Gastroesophageal sphincter (tissue), 4 donors: Measurements from ENCODE around the gene PPP1R13B. TPM values are rescaled to one million over a fixed set of nuclear protein-coding genes. Genes with fewer than 3 reads are reported as not detected.

Experiments
- ATAC-seq: fragments of 150-250 bp; one replicate; pipeline ENCODE4 v1.9.1; 2016; ENCODE audit warnings: mild to moderate bottlenecking, moderate library complexity
- H3K27ac ChIP-seq, 4 donors: fragments of 200-600 bp; sonication (generic) in 3 of 4; 1 replicate in 3 of 4; 2 replicates in 1 of 4; pipeline ENCODE4 v1.5.1; 2016 to 2019
- H3K27me3 ChIP-seq: fragments of 200-600 bp; sonication (generic); one replicate; pipeline ENCODE4 v1.5.1; 2019
- H3K36me3 ChIP-seq, 2 donors: fragments of 200-600 bp; sonication (generic); one replicate each; pipeline ENCODE4 v1.5.1; 2019; ENCODE audit warnings: control low read depth in 1 of 2
- H3K4me1 ChIP-seq, 3 donors: fragments of 200-600 bp; sonication (generic); 1 replicate in 2 of 3; 2 replicates in 1 of 3; pipeline ENCODE4 v1.5.1; 2016 to 2019; ENCODE audit warnings: control low read depth in 2 of 3
- H3K4me3 ChIP-seq, 2 donors: fragments of 200-600 bp; sonication (generic); one replicate each; pipeline ENCODE4 v1.5.1; 2019; ENCODE audit warnings: mild to moderate bottlenecking in 1 of 2, moderate library complexity in 1 of 2
- H3K9me3 ChIP-seq, 3 donors: fragments of 200-600 bp; sonication (generic); one replicate each; pipeline ENCODE4 v1.5.1; 2017 to 2019; ENCODE audit warnings: control low read depth in 2 of 3
- EP300 ChIP-seq: sonication (generic); formaldehyde crosslinking; IDR thresholded peaks from one replicate; pipeline ENCODE4 v1.6.1; 2017; ENCODE audit warnings: antibody characterized with exemption, mild to moderate bottlenecking
- POLR2A ChIP-seq, 2 donors: fragments of 450-650 bp; IDR thresholded peaks; one replicate each; pipeline ENCODE4 v1.6.1; 2017; ENCODE audit warnings: antibody characterized with exemption in 2 of 2, mild to moderate bottlenecking in 2 of 2, moderate library complexity in 1 of 2
- POLR2AphosphoS5 ChIP-seq: sonication (generic); formaldehyde crosslinking; IDR thresholded peaks from one replicate; pipeline ENCODE4 v1.6.1; 2017; ENCODE audit warnings: antibody characterized with exemption
- WGBS, 2 donors: methylation state at CpG; one replicate each; pipeline ENCODE4 v1.1.5; 2018; ENCODE audit warnings: low coverage in 1 of 2; 5-methylcytosine and 5-hydroxymethylcytosine counted together
- total RNA-seq, 4 donors: library from RNA; depleted of rRNA; stranded (reverse); fragments of >200 nt; gene quantifications; one replicate each; pipeline ENCODE4 v1.1.0, GENCODE V29; 2016
- TF ChIP-seq, protein P1 (sequence below), 4 experiments: fragments of 200-600 bp in 2 of 4; fragments of 450-650 bp in 2 of 4; sonication (generic) in 1 of 4; IDR thresholded peaks; one replicate each; pipeline ENCODE4 v1.5.1; 2017 to 2019; ENCODE audit warnings: antibody characterized with exemption in 4 of 4, mild to moderate bottlenecking in 2 of 4, moderate library complexity in 2 of 4

PPP1R13B gene
- total RNA-seq, 4 donors from 2014 or later = 13.9 to 24.8 (median 17.5) TPM

DNA sequence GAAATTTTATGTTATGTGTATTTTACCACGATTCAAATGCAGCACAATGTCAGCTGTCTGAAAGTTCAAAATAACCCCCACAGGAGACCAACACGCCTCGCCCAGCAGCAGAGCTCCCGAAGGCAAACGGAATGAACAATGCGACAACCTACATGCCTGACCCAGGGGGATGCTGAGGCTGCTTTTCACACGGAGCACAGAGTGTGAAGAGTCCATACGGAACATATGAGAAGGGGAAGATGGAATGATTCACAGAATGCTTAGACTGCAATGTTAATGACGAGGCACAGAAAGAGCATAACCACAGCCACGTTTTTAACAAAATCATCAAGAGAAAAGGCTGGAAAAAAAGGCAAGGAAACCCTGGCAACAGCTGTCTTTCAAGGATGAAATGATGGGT, 109.2 kb downstream of the PPP1R13B start:
- H3K36me3 ChIP-seq = peaks cover 0 to 63% of the 10 kb centered on the region in 2 donors
- H3K27me3 ChIP-seq = no peaks in the 10 kb centered on the region
- WGBS, 2 donors = 63 to 72% methylated on average over 7 to 10 of the region's 10 CpGs
- H3K9me3 ChIP-seq = no peaks in the 10 kb centered on the region
- no peak overlapping the region for H3K4me3 ChIP-seq
- peaks cover 8 to 70% (median 28%) of the 10 kb centered on the region in 3 donors for H3K4me1 ChIP-seq
- peak overlapping the region in 3 of 4 donors; percentile 91 to 96 (median 93) for H3K27ac ChIP-seq
- no peak for ATAC-seq
- TF ChIP-seq POLR2AphosphoS5 (no peak), POLR2A (IDR thresholded peaks at IDR 0.05) (no peak), EP300 (no peak)
- TF ChIP-seq, protein P1, sequence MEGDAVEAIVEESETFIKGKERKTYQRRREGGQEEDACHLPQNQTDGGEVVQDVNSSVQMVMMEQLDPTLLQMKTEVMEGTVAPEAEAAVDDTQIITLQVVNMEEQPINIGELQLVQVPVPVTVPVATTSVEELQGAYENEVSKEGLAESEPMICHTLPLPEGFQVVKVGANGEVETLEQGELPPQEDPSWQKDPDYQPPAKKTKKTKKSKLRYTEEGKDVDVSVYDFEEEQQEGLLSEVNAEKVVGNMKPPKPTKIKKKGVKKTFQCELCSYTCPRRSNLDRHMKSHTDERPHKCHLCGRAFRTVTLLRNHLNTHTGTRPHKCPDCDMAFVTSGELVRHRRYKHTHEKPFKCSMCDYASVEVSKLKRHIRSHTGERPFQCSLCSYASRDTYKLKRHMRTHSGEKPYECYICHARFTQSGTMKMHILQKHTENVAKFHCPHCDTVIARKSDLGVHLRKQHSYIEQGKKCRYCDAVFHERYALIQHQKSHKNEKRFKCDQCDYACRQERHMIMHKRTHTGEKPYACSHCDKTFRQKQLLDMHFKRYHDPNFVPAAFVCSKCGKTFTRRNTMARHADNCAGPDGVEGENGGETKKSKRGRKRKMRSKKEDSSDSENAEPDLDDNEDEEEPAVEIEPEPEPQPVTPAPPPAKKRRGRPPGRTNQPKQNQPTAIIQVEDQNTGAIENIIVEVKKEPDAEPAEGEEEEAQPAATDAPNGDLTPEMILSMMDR (IDR thresholded peaks at IDR 0.05) = no peak

- ATAC-seq = no peak
- Histone ChIP-seq H3K36me3 (peaks cover 0 to 69% of the 10 kb centered on the region in 2 donors), H3K9me3 (no peaks in the 10 kb centered on the region), H3K27me3 (no peaks in the 10 kb centered on the region), H3K4me3 (no peak overlapping the region), H3K4me1 (peaks cover 8 to 76% (median 28%) of the 10 kb centered on the region in 3 donors), H3K27ac (peak overlapping the region; percentile 57 to 96 (median 92))
- TF ChIP-seq POLR2A (IDR thresholded peaks at IDR 0.05) (no peak), EP300 (no peak), POLR2AphosphoS5 (no peak)
- TF ChIP-seq, protein P1 (IDR thresholded peaks at IDR 0.05) = no peak
- WGBS, 2 donors = 71 to 85% methylated on average over 5 to 8 of the region's 16 CpGs
These were observed 109.8 kb downstream of the PPP1R13B start for GRCh38 chr14:103737432-103738045.

DNA sequence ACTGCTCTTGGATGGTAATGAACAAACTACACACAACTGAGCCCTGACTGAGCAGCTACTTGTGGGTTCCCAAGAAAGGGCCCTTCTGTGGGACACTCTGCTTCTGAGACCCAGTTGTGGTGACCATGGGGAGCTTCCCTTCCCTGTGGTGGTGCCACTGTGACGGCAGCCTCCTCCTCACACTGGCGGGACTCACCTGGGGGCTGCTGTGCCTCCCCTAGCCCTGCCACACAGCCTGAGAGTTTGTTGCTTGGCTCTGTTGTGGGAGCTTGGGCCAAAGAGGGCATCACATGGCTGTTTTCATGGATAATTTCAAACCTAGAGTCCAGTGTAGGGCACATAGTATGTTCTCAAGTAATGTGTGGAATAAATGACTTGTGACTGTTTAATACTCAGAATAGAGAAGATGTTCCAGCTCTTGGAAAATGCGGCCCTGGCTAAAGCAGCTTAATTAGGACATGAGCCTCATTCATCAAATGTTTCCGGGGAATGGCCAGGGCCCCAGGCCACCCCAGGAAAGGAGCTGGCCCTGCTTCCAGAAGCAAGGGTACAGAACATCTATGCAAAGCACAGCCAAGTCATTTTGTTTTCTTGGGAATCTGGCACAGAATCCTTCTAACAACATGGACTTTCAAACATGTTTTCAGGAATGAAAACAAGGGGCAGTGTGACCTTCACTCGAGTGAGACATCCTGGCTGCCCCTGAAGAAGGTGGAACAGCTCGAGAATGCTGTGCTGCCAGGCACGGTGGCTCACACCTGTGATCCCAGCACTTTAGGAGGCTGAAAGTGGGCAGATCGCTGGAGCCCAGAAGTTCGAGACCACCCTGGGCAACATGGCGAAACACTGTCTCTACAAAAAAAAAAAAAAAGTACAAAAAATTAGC, 110.6 kb downstream of the PPP1R13B start:
- Histone ChIP-seq H3K36me3 (peaks cover 0 to 72% of the 10 kb centered on the region in 2 donors), H3K27me3 (no peaks in the 10 kb centered on the region), H3K4me3 (no peak overlapping the region), H3K9me3 (no peaks in the 10 kb centered on the region), H3K4me1 (peaks cover 8 to 77% (median 28%) of the 10 kb centered on the region in 3 donors), H3K27ac (peak overlapping the region; percentile 85 to 96 (median 92))
- TF ChIP-seq POLR2AphosphoS5 = peak; percentile 95
- TF ChIP-seq EP300 = no peak
- TF ChIP-seq POLR2A (IDR thresholded peaks at IDR 0.05) = no peak
- peak; percentile 89 for ATAC-seq
- WGBS, 2 donors = 20 to 58% methylated on average over 1 to 5 of the region's 10 CpGs

DNA sequence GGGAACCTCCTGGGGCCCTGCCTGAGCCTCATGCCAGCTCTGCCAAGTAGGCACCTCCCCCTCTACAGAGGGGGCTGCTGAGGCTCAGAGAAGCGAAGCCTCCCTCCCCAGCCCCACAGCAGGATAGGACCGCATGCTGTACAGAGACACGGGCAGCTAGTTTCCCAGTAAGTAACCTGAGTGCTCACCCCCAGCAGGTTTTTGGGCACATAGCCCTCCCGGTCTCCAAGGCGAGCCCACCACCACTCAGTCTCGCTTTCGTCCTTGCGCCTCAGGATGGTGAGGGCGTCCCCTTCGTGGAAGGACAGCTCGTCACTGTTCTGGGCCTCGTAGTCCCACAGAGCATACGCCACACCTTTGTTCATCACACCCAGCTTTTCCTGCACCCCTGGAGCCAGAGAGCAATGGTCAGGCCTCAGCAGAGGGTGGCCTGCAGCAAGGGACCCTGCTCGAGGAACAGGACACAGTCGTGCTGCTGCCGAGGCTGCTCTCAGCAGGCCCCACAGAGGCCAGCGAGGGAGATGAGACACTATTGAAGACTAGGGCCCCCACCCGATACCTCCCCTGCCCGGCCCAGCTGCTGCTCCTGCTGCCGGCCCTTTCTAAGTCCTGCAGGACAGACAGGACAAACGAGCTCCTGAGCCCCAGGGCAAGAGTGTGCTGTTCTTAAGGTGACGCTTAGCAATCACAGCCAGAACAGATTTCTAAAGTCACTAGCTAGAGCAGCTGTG, 111.4 kb downstream of the PPP1R13B start:
- H3K36me3 ChIP-seq = peaks cover 0 to 70% of the 10 kb centered on the region in 2 donors
- ATAC-seq = peak; percentile 26
- no CpG with 5 or more reads among the region's 22 CpGs for WGBS, 2 donors
- peak overlapping the region; percentile 85 to 96 (median 92) for H3K27ac ChIP-seq
- TF ChIP-seq POLR2AphosphoS5 = no peak
- no peak for TF ChIP-seq EP300
- no peak for TF ChIP-seq POLR2A (IDR thresholded peaks at IDR 0.05)
- TF ChIP-seq, protein P1 (IDR thresholded peaks at IDR 0.05) = no peak
- H3K9me3 ChIP-seq = no peaks in the 10 kb centered on the region
- H3K27me3 ChIP-seq = no peaks in the 10 kb centered on the region
- peaks cover 8 to 85% (median 28%) of the 10 kb centered on the region in 3 donors for H3K4me1 ChIP-seq
- no peak overlapping the region for H3K4me3 ChIP-seq

GRCh38 chr14:103735439-103735814, 111.9 kb downstream of the PPP1R13B start:
- peaks cover 0 to 71% of the 10 kb centered on the region in 2 donors for H3K36me3 ChIP-seq
- TF ChIP-seq, protein P1 (IDR thresholded peaks at IDR 0.05) = peak in 2 of 4 experiments; percentile 19 to 40
- TF ChIP-seq EP300 (no peak), POLR2AphosphoS5 (no peak), POLR2A (IDR thresholded peaks at IDR 0.05) (no peak)
- no peaks in the 10 kb centered on the region for H3K9me3 ChIP-seq
- H3K27ac ChIP-seq = peak overlapping the region; percentile 85 to 96 (median 92)
- H3K4me3 ChIP-seq = no peak overlapping the region
- peaks cover 8 to 91% (median 28%) of the 10 kb centered on the region in 3 donors for H3K4me1 ChIP-seq
- WGBS, 2 donors = no CpG with 5 or more reads among the region's 7 CpGs
- ATAC-seq = no peak
- no peaks in the 10 kb centered on the region for H3K27me3 ChIP-seq
